HG02840 (cell line): ENCODE data around the gene CFAP20DC.

Source experiments
- ATAC-seq: cut with Tn5 transposase; IDR thresholded peaks from one replicate; pipeline ENCODE4 v1.9.1; 2021; ENCODE audit warnings: mild to moderate bottlenecking, moderate library complexity, moderate number of reproducible peaks; ENCODE audit not compliant: unreplicated experiment, low FRiP score

CFAP20DC gene

DNA sequence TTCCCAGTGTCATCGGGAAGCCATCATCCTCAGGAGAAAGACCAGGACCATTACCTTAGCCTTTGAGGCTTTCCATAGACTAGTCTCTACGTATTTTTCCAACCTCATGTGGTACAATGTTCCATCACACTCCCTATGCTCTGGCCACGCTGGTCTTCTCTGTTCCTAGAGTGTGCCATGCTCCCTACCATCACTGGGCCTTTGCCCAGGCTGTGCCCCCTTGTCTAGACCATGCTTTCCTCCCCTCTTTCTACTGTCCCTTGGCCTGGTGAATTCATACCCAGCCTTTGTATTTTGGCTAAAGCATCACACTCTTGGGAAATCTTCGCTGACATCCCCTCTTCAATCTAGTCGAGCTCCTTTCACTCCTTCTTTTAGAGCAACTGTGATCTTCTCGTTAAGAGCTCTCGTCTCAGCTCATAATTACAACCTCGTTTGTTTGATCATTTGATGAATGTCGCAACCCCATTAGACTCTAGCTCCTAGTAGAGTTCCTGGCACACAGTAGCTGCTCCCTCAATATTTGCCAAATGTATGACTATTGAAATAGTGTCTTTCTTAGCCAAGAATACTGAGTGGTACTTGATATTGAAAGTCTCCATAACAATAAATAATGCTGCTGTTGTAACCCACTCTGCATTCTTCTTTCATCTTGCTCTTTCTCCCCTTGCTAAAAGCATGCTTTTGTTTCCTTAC lies 283.1 kb downstream of the CFAP20DC start:
- no peak for ATAC-seq

DNA sequence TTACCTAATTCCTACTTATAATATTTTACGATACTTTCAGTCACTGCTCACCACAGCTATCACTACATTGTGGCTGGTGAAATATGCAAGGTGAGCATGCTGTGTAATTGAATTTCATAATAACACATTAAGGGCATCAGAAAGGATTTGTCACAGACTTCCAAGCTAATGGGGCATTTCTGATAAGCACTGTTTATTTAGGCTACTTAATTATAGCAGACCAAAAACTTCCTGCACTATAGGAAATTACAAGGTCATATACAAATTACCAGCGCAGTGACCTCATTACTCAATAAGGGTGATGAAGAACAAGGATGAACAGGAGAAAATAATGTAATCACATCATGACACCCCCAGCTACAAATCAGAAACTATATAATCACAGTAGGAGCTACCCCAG lies 294.7 kb downstream of the CFAP20DC start:
- no peak for ATAC-seq

DNA sequence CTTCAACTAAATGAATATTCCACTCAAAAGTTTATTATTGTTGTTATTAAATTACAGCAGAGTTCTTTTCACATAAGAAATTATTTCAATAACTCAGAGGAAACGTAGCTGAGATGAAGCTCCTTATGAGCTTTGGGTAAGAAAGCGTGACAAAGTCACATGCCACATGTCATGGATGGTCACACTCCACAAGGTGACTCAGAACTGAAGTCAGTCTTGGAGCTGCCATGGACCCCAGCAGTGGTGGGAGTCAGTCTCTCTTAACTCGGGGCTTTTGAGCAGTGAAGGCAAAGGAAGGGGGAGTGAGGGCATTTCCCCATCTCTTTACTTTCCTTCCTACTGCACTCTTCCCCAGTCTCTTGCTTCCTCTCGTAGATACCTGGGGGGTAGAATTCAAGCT lies 295.8 kb downstream of the CFAP20DC start:
- no peak for ATAC-seq

DNA sequence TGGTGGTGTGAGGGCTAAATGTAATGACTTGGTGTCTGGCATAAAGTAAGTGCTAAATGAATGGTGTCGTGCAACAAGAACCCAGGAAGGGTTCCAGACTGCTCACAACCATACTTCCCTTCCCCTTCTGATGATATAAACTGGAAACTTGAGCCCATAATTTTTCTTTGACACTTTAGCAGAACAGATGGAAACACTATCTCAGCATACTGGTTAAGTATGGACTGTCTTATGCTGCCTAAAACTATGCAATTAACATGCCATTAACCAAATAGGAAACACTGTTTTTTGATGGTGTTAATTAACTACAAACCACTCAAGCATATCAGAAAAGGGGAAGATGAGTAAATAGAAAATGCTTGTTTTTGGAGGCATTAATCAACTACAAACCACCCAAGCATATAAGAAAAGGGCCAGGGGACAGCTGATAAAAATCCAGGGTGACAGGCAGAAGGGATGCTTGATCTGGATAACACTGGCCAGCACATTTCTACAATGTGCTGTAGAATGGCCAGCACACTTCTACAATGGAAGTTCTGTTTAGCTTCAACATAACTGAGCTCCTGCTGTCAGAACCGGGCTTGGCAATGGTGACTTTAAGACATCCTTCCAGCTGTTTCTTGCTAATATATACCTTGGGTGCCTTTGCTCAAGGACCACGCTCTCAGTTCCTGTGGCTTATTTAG lies 297.8 kb downstream of the CFAP20DC start:
- ATAC-seq: no peak

DNA sequence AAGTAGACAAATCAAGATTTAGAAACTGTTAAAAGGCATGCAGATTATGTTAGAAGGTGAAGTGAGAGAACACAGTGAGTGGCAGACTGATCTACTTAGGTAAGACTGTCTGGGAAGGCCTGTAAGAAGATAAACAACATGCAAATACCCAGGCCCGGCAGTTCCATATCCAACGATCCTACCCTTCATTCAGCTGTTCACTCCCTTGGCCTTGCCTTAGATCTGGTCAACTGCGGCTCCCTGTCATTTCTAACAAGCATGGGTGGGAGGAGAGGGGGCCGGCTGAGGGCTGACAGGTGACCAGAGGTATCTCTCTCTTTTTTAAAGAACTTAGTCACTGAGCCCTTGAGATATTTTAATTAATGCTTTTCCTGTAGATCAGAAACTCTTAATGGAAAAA lies 298.6 kb downstream of the CFAP20DC start:
- no peak for ATAC-seq

DNA sequence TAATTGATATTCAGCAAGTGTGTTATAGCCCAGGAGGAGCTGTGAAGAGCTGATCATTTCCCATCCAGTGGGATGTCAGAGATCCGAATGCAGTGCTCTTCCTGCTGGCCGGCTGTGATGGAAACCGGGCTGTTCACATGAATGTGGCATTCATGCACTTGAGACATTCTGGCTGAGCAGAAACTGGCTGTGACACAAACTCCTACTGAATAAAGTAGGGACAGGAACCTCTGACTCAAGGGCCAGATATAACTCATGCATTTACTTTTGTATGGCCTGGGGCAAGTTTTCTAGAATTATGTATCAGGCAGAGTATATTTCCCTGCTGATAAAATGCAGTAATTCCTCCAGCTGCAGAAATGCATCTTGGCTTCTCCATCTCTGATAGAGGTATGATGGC lies 299.9 kb downstream of the CFAP20DC start:
- no peak for ATAC-seq

DNA sequence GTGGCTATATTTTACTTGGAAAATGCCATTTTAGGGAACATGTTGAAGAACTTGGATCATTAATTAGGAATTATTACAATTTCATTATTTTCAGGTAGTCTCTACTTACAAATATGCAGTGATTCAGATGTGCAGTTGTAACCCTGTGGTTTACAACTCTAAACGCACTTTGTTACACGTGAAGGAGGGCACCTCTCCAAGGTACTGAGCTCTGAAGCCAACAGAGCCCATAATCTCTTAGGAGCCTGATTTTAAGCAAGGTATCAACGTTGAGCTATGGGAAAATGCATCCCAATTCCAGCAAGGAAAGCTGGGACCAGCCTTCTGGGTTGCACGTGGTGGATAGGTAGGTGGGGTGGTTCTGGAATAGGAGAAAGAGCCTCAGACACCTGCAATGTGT lies 301.8 kb downstream of the CFAP20DC start:
- ATAC-seq: no peak

DNA sequence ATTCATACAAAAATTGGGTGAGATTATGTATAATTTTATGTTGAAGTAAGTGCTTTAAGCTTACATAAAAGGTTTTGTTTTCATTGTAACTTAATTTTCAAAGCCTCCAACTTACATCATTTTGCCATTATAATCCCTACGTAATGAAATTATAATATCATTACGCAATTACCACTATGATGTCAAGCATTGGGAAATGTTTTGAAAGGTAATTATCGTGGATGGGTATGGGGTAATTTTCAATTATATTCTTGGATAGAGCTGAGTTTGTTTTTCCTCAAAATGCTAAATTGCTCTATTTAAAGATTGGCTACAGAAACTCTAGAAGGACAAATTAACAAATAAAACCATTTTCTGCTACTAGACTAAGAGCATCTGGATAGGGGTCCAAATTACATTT lies 303.1 kb downstream of the CFAP20DC start:
- ATAC-seq: no peak

- no peak for ATAC-seq
Measured at GRCh38 chr3:58743296-58743695, 306.5 kb downstream of the CFAP20DC start.

DNA sequence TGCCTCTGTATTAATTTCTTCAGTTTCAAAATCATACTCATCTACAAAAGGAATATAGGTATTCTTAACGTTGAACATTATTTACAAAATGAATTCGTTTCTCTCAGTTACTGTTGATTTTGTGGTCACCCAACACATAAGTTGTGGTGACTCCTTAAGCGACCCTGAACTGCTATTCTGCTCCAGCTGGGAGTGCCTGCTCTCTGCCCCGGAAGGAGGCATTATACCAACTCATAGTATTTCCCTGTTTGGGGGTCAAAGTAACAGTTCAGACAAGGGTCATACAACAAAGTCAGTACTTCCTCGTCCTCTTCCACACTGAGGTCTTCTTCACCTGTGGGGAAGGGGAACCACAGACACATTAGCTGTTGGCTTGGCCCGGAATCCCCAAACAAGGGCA lies 307.6 kb downstream of the CFAP20DC start:
- ATAC-seq: no peak

DNA sequence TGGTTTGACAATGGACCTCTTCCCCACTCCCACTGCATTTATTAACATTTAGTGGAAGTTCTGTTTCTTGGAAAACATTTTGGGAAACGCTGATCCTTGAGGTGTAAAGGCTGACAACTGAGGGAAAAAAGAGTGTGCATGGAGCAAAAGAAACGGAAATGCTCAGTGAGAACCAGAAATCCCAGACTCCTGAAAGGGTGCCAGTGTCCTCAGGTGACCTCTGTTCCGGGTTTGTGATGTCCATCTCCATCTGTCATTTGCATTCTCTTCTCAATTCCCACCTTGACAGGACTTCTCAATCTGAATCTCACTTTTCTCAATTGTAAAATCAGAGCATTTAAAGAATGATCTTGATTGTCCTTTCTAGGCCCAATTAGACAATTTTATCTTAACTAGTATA lies 312.2 kb downstream of the CFAP20DC start:
- no peak for ATAC-seq

- no peak for ATAC-seq
Measured at GRCh38 chr3:58731673-58732072, 318.2 kb downstream of the CFAP20DC start.

- ATAC-seq: no peak
Measured at GRCh38 chr3:58728723-58729122, 321.1 kb downstream of the CFAP20DC start.

- ATAC-seq: no peak
Measured at GRCh38 chr3:58725326-58725853, 324.4 kb downstream of the CFAP20DC start.

DNA sequence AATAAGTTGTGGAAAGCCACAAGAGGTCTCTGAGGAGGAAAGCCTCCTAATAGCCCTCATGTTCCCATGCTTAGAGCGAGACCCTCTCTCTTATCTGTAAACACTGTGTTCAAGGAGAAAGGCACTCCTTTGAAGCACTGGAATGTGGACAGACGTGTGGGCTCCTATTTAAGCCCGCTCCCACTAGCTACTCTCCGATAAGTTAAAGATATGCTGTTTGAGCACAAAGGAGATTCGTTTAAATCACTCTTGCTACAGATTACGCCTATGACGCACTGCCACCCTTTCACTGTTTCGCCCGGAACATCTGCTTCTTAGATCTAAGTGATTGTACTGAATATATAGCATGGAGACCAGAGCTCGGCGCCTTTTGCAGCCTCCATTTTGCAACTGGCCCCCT lies 325.5 kb downstream of the CFAP20DC start:
- no peak for ATAC-seq

GRCh38 chr3:58723173-58723572 lies 326.7 kb downstream of the CFAP20DC start:
- no peak for ATAC-seq

GRCh38 chr3:58722561-58722960 lies 327.3 kb downstream of the CFAP20DC start:
- ATAC-seq: no peak

- ATAC-seq: no peak
Measured at GRCh38 chr3:58720526-58720925, 329.3 kb downstream of the CFAP20DC start.

DNA sequence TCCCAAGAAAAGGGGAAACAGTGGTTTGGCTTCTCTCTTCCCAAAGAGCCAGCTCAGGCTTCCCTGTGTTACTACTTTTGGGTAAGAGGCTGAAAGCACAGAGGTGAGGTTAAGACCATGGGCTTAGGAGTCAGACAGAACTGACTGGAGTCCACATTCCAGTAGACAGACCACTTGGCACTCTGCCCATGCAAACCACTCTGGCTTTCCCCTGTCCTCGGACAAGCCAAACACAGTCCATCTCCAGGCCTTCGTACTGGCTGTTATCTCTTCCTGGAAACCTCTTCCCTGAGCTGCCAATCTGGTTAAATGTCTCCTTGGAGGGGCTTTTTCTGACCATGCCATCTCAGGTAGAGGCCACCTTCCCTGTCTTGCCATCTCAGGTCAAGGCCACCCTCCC lies 330.1 kb downstream of the CFAP20DC start:
- no peak for ATAC-seq

DNA sequence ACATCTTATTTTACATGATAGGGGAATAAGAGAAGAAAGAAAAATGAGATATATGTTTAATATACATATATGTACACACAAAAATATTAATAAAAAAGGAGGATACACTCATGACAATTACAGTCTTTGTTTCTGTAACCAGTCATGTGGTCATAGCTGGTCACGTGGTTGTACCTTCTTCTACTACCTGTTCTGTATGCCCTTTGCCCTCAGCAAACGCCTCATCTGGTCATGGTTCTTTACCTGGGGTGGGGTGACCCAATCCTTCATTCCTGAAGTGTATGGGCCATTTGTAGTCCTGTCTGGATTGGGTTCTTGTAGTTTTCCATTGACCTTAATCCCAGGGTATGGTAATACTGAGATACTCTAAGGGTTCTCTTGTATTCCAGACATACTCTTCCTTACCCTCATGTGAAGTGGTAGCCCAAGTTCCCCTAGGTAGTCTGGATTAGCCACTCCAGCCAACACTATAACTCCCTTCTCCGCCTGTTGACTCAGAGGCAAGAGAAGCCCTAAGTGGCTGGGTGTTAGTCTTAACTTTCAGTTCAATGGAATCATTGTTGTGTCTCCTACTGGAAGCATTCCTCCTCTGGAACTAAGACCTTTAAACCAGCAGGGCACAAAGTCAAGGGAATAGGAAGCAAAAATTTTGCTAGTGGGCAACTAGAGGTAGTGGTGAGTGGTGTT lies 336.0 kb downstream of the CFAP20DC start:
- ATAC-seq: no peak

GRCh38 chr3:58711871-58712270 lies 338.0 kb downstream of the CFAP20DC start:
- ATAC-seq: no peak
